Uterus (tissue), 4 donors: Measurements from ENCODE around the gene P2RY11. TPM values are rescaled to one million over a fixed set of nuclear protein-coding genes. Genes with fewer than 3 reads are reported as not detected.

Experiments
- DNase-seq, 2 donors: peaks; one replicate each; pipeline ENCODE4 v3.0.0-alpha.2; 2019 to 2020
- H3K27ac ChIP-seq, 2 donors: fragments of 200-600 bp; sonication (generic); 1 replicate in 1 of 2; 2 replicates in 1 of 2; pipeline ENCODE4 v1.5.1; 2016 to 2018
- H3K27me3 ChIP-seq, 2 donors: fragments of 200-600 bp; sonication (generic); one replicate each; pipeline ENCODE4 v1.5.1; 2018 to 2019; ENCODE audit warnings: control low read depth in 1 of 2
- H3K36me3 ChIP-seq, 2 donors: fragments of 200-600 bp; sonication (generic); one replicate each; pipeline ENCODE4 v1.5.1; 2019; ENCODE audit warnings: control low read depth in 1 of 2
- H3K4me1 ChIP-seq, 2 donors: fragments of 200-600 bp; sonication (generic); one replicate each; pipeline ENCODE4 v1.5.1; 2018 to 2019; ENCODE audit warnings: control low read depth in 1 of 2
- H3K4me3 ChIP-seq, 2 donors: fragments of 200-600 bp; sonication (generic); 1 replicate in 1 of 2; 2 replicates in 1 of 2; pipeline ENCODE4 v1.5.1; 2018 to 2019; ENCODE audit warnings: mild to moderate bottlenecking in 1 of 2
- H3K9me3 ChIP-seq, 2 donors: fragments of 200-600 bp; sonication (generic); one replicate each; pipeline ENCODE4 v1.5.1; 2019; ENCODE audit warnings: control low read depth in 1 of 2
- CTCF ChIP-seq, 4 experiments: fragments of 200-600 bp in 2 of 4; fragments of 450-650 bp in 2 of 4; sonication (generic) in 2 of 4; IDR thresholded peaks; one replicate each; pipeline ENCODE4 v1.5.1; 2016 to 2019; ENCODE audit warnings: antibody characterized with exemption in 4 of 4, mild to moderate bottlenecking in 2 of 4, moderate library complexity in 1 of 4
- POLR2A ChIP-seq, 2 donors: fragments of 450-650 bp; IDR thresholded peaks; one replicate each; pipeline ENCODE4 v1.6.1; 2016; ENCODE audit warnings: antibody characterized with exemption in 2 of 2, mild to moderate bottlenecking in 1 of 2, moderate library complexity in 1 of 2
- intact Hi-C: fragments of 100-400 bp; cut with DNase I; formaldehyde crosslinking; loops from one replicate; pipeline ENCODE4 v1.15.1; 2023; ENCODE audit warnings: low total_unique reads
- total RNA-seq, 4 donors: library from RNA; depleted of rRNA in 3 of 4; stranded (reverse); fragments of >200 nt in 3 of 4; gene quantifications; one replicate each; pipeline versions ENCODE4 v1.1.0 to v1.2.4, GENCODE V29; 2014 to 2023
- donor health status: DM: yes; HTN: yes; CAD: no.

Gene P2RY11
- total RNA-seq, 4 donors from 2014 or later: 0.51 to 19.1 (median 4.4) TPM

GRCh38 chr19:10088949-10089554, 22.4 kb upstream of the P2RY11 start:
- DNase-seq: no peak
- H3K27ac ChIP-seq: no peak overlapping the region
- intact Hi-C loops: no loop called here
- H3K27me3 ChIP-seq: no peaks in the 10 kb centered on the region
- no peaks in the 10 kb centered on the region for H3K36me3 ChIP-seq
- H3K9me3 ChIP-seq: no peaks in the 10 kb centered on the region
- no peaks in the 10 kb centered on the region for H3K4me1 ChIP-seq
- TF ChIP-seq POLR2A (IDR thresholded peaks at IDR 0.05) (no peak), CTCF (IDR thresholded peaks at IDR 0.05) (no peak)
- H3K4me3 ChIP-seq: no peak overlapping the region

- H3K4me1 ChIP-seq: no peaks in the 10 kb centered on the region
- no peaks in the 10 kb centered on the region for H3K27me3 ChIP-seq
- TF ChIP-seq CTCF (IDR thresholded peaks at IDR 0.05) (no peak), POLR2A (IDR thresholded peaks at IDR 0.05) (no peak)
- H3K4me3 ChIP-seq: no peak overlapping the region
- no peak overlapping the region for H3K27ac ChIP-seq
- no peaks in the 10 kb centered on the region for H3K36me3 ChIP-seq
- no peak for DNase-seq
- no peaks in the 10 kb centered on the region for H3K9me3 ChIP-seq
- intact Hi-C loops: no loop called here
Observed at GRCh38 chr19:10089801-10090375, 21.6 kb upstream of the P2RY11 start.

GRCh38 chr19:10091370-10091687, 20.2 kb upstream of the P2RY11 start:
- TF ChIP-seq CTCF (IDR thresholded peaks at IDR 0.05) (no peak), POLR2A (IDR thresholded peaks at IDR 0.05) (no peak)
- Histone ChIP-seq H3K9me3 (no peaks in the 10 kb centered on the region), H3K27me3 (no peaks in the 10 kb centered on the region), H3K27ac (no peak overlapping the region), H3K36me3 (no peaks in the 10 kb centered on the region), H3K4me3 (no peak overlapping the region), H3K4me1 (no peaks in the 10 kb centered on the region)
- intact Hi-C loops: no loop called here
- DNase-seq: no peak

GRCh38 chr19:10091895-10092641, 19.4 kb upstream of the P2RY11 start:
- Histone ChIP-seq H3K9me3 (no peaks in the 10 kb centered on the region), H3K4me3 (no peak overlapping the region), H3K27me3 (no peaks in the 10 kb centered on the region), H3K4me1 (no peaks in the 10 kb centered on the region), H3K36me3 (no peaks in the 10 kb centered on the region), H3K27ac (no peak overlapping the region)
- intact Hi-C loops: no loop called here
- TF ChIP-seq POLR2A (IDR thresholded peaks at IDR 0.05) (no peak), CTCF (IDR thresholded peaks at IDR 0.05) (no peak)
- no peak for DNase-seq

GRCh38 chr19:10092648-10093294, 18.7 kb upstream of the P2RY11 start:
- Histone ChIP-seq H3K36me3 (no peaks in the 10 kb centered on the region), H3K27me3 (no peaks in the 10 kb centered on the region), H3K27ac (no peak overlapping the region), H3K4me3 (no peak overlapping the region), H3K4me1 (no peaks in the 10 kb centered on the region), H3K9me3 (no peaks in the 10 kb centered on the region)
- TF ChIP-seq CTCF (IDR thresholded peaks at IDR 0.05): no peak
- TF ChIP-seq POLR2A (IDR thresholded peaks at IDR 0.05): no peak
- intact Hi-C loops: no loop called here
- DNase-seq: no peak
